HG03060 (cell line): ENCODE measurements around the gene FBP1.
"Not testable (repeated sequence)": the region's sequence is repeated elsewhere in the genome, so short reads cannot be mapped to it uniquely, and the experiment has no call there.

Source experiments
- ATAC-seq: cut with Tn5 transposase; IDR thresholded peaks from one replicate; pipeline ENCODE4 v1.9.1; 2021; ENCODE audit warnings: low read depth, moderate number of reproducible peaks; ENCODE audit not compliant: unreplicated experiment

The FBP1 gene

GRCh38 chr9:94586316-94586715, 53.0 kb downstream of the FBP1 start:
- ATAC-seq, result no peak

- ATAC-seq, result no peak
These were observed 54.8 kb downstream of the FBP1 start for GRCh38 chr9:94584555-94584954.

GRCh38 chr9:94581728-94582127, 57.6 kb downstream of the FBP1 start:
- ATAC-seq, result no peak

- ATAC-seq, result no peak
These were observed 61.7 kb downstream of the FBP1 start for GRCh38 chr9:94577571-94577970.

GRCh38 chr9:94577036-94577435, 62.3 kb downstream of the FBP1 start:
- ATAC-seq, result no peak

- no peak for ATAC-seq
These were observed 63.2 kb downstream of the FBP1 start for GRCh38 chr9:94576131-94576530.

GRCh38 chr9:94568972-94569712, 70.2 kb downstream of the FBP1 start:
- ATAC-seq, result no peak

- ATAC-seq, result no peak
These were observed 70.9 kb downstream of the FBP1 start for GRCh38 chr9:94568250-94568889.

GRCh38 chr9:94567271-94567670, 72.0 kb downstream of the FBP1 start:
- ATAC-seq, result no peak

- no peak for ATAC-seq
These were observed 72.8 kb downstream of the FBP1 start for GRCh38 chr9:94566550-94566949.

GRCh38 chr9:94564279-94564678, 75.0 kb downstream of the FBP1 start:
- ATAC-seq, result not testable (repeated sequence)

GRCh38 chr9:94563548-94563947, 75.8 kb downstream of the FBP1 start:
- no peak for ATAC-seq

GRCh38 chr9:94560237-94560636, 79.1 kb downstream of the FBP1 start:
- ATAC-seq, result no peak

- no peak for ATAC-seq
These were observed 81.9 kb downstream of the FBP1 start for GRCh38 chr9:94557376-94557775.

- no peak for ATAC-seq
These were observed 84.6 kb downstream of the FBP1 start, which contains the start of gene PCAT7 for GRCh38 chr9:94554439-94555331. TSS of gene PCAT7 (plus strand) at chr9:94555083.

GRCh38 chr9:94554078-94554438, 85.3 kb downstream of the FBP1 start:
- no peak for ATAC-seq
